ENCODE data around the gene CCDC170.

Gene CCDC170

DNA sequence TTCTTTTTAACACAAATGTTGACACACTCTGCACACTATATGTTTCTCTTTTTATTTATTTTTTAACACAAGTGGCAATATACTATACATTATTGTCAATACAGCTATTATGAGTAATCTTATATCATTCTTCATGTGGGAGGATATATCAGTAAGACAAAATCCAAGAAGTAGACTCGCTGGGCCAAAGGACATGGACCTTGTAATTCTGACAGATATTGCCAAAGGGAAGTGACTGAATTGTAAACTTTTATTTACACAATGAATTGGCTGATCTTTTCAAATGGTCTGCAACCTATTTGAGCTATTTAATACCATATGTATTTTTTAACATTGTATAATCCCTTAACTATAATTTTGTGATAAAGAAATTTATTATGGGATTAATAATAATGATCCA lies 56.0 kb downstream of the CCDC170 start:
- no peak for DNase-seq

DNA sequence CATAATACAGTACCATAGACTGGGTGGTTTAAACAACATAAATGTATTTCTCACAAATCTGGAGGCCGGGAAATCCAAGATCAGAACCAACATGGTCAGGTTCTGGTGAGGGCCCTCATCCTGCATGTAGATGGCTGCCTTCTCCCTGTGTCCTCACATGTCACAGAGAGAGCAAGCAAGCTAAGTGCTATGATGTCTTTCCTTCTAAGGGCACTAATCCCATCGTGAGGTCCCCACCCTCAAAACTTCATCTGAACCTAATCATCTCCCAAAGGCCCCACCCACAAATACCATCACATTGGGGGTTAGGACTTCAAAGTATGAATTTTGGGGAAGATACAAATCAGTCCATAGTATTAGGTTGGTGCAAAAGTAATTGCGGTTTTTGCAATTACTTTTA lies 56.8 kb downstream of the CCDC170 start:
- no peak for DNase-seq

DNA sequence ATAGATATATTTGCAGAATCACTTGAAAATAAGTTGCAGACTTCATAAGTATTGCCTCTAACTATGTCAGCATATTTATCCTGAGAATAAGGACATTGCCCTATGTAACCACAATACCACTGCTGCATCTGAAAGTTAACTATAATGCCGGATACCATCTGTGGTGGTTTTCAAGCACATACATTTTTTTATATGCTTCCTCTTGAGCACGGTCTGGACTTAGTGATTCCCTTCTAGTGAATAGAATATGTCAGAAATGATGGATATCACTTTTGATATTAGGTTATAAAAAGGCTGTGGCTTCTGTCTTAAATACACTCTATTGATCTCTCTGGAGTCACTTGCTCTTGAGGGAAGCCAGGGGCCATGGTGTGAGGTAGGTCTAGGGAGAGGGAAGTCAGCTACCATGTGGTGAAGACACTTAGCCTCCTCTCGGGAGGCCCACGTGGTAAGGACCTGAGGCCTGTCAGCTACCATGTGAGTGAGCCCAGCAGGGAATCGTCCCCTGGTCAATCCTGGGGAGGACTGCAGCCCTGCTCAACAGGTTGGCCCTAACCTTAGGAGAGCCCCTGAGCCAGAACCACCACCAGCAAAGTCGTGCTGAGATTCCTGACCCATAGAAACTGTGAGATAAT lies 57.5 kb downstream of the CCDC170 start:
- DNase-seq = peak in 1 of 5 donors; percentile 44

DNA sequence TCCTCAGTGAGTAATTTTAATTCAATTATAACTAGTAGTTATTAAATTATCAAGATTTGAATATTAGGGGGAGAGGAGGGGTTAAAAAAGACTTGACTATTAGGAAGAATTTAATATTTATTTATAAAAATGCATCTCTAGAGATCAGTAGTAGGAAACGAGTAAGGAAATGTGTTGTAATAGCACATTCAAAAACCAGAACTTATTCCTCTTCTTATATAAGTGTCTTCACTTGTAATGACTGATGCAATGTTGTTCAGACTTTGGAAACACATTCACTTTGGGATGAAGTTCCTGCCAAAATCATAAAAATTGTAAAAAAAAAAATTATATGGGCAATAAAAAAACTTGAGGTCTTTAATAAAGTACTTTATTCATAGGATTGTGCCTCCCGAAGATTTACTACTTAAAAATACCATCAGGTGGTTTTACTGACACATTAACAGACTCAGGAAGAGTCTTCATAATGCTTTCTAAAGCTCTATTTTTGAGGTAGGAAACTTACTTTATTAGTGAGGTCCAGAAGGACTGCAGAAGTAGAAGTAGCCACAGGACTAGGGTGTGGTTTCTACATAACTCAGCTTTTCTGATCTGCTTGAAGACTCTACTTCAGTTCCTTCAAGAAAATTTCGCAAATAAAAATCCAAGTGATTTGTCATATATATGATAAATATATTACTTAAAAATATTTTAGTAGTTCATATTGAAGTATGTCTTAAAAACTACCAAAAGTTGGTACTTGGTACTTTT lies 59.8 kb downstream of the CCDC170 start:
- no peak for DNase-seq

DNA sequence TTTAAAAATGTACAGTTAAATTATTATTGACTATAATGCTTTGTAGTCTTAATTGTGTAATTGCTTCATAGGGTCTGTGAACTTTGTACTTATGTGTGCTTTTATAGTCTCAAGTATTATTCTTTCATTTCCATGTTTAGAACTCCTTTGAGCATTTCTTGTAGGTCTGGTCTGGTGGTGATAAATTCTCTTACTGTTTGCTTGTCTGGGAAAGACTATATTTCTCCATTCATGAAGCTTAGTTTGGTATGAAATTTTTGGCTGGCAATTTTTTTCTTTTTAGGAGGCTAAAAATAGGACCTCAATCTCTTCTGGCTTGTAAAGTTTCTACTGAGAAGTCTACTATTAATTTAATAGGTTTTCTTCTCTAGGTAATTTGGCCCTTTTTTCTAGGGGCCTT lies 67.4 kb downstream of the CCDC170 start:
- DNase-seq = no peak

DNA sequence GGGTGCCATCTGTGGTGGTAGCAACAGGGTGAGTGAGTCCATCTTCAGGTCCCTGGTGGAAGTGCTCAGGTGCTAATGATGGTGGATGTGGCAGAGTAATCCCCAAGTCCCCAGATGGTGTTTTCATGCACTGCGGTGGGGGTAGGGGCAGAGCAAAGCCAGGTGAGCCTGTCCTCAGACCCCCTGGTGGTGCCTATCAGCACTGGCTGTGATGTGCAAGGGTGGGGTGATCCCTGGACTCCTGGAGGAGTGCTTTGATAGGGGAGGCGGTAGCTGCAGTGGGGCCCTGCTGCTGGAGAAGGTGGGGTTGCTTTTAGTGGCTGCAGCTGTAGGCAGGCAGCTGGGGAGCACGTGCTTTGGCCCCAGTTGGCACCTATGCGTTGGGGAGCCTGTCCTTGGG lies 70.8 kb downstream of the CCDC170 start:
- DNase-seq = no peak

DNA sequence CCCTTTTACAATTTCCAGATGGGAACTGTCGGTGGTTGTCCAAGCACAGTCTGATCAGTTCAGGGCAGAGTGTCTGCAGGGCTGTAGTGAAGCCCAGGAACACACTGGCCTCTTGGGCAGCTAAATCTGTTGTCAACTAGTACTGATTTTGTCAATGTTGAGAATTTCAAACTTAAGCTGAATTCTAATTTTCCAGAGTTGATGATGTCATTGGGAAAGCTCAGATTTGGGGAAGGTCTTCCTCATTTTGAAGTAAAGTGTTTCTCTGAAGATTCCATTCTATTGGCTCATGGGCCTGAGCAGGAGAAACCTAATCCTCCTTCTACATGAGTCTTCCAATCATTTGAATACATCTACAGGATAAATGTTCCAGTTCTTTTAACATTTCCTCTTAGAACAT lies 72.1 kb downstream of the CCDC170 start:
- no peak for DNase-seq

DNA sequence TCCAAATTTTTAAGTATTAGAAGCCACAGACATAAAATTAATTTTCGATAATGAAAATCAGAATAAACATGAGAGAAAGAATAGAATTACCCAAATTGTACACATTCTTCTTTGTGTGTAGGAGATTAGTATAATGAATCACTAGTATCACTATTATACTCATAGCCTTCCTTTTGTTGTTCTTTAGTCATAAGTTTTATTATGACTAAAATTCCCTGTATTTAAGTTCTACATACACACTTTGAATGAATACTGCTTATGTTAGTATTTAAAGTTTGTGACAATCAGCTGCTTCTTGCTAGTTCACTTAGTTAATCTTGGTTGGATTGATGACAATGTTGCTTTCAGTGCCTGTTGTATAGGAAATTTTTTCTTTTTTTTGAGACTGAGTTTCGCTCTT lies 72.7 kb downstream of the CCDC170 start:
- peak in 1 of 5 donors; percentile 3 for DNase-seq

DNA sequence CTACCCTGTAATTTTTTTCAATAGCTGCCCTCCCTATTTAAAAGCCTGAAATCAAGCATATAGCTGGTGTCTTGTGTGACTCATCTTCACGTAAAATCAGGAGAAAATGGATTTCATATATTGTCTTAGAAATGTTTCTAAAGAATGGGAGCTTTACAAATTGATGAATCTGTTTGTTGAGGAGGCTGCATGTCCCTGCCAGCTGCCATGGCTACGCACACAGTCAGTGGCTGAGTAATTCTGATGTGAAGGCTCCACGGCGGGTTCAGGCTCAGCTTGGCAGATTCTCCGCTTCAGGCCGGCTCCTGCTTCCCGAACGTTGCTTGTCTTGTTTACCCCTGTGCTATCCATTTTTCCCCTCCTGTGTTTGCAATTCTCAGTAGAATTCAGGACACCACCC lies 82.8 kb downstream of the CCDC170 start:
- DNase-seq = no peak

DNA sequence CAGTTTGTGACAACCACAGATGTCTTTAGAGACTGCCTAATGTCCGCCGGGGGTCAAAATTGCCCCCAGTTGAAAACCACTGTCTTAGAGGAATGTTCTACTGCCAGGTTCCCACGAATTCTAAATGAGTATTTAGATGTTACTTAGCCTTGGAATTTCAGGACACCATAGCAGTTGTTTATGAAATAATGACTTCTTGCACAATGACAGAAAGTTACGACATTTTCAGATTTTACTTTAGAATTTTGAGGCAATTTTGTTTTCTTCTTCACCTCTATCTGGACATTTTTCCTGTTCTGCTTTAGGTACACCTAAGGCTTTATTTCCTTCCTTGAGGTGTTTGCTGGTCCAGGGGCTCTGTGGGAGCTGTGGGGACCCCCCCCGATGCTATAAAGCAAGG lies 83.4 kb downstream of the CCDC170 start:
- no peak for DNase-seq

DNA sequence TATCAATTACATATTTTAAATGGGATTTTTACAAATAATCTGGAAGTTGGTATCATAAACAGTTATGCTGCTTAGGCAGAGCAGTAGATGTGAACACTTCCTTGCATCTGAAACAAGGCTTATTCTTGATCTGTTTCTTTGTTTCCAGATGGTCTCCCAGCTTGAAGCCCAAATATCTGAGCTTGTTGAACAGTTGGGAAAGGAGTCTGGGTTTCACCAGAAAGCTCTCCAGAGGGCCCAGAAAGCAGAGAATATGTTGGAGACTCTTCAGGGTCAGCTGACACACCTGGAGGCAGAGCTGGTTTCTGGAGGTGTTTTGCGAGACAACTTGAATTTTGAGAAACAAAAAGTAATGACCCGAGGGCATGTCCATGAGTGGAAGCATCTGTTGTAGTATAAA lies 91.9 kb downstream of the CCDC170 start:
- DNase-seq = no peak

DNA sequence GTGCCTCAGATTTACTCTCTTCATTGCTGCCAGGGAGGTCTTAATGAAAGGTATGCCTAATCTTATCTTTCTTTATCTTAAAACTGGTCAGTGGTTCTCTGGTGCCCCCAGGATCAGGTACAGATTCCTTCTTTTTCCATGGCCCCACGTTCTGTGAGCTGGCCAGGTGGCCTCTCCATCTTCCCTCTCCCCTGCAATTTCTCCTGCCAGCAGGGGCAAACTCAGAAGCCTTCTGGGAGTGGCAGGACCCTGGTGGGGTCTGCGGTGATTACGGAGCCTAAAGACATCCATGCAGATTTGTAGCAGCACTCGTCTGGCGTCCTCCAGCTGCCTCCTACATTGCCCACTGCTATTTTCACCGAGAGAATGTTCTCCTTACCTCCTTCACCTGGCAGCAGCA lies 95.8 kb downstream of the CCDC170 start:
- no peak for DNase-seq

DNA sequence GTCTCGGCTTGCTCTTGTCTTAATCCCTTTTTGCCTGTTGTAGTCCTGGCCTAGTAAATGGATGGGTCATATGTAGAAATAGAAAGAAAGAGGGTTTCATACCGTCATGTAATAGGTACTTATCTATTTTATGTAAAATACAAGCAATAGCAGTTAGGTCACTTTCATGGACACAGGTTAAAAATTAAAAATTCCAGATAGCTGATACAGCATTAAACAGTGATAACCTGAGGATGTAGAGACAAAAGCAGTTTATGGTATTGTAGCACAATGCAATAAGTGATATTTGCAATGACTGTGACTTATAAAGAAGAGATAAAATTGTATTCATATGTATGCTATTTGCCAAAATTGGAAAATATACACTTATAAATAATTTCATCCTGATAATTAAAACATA lies 96.9 kb downstream of the CCDC170 start:
- DNase-seq = no peak

DNA sequence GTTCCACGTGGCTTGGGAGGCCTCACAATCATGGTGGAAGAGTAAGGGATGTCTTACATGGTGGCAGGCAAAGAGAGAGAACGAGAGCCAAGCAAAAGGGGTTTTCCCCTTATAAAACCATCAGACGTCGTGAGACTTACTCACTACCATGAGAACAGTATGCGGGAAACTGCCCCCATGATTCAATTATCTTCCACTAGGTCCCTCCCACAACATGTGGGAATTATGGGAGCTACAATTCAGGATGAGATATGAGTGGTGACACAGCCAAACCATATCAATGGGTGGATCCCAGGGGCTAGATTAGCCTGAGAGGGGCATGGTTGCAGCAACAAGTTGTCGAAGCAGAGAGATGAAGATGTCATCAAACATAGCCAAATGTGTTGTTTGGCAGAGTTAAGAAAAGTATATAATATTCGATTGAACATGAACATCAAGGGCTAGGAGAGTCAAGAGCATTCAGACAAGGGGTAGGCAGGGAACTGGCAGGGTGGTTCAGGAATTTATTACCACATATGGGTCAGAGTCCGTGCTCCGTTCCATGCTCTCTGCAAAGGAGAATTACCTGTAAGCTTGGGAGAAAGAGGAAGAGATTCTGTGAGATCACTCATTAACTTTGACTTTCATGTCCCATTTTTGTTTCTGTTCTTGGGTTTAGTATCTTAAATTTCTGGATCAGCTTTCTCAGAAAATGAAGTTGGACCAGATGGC lies 98.8 kb downstream of the CCDC170 start:
- no peak for DNase-seq

DNA sequence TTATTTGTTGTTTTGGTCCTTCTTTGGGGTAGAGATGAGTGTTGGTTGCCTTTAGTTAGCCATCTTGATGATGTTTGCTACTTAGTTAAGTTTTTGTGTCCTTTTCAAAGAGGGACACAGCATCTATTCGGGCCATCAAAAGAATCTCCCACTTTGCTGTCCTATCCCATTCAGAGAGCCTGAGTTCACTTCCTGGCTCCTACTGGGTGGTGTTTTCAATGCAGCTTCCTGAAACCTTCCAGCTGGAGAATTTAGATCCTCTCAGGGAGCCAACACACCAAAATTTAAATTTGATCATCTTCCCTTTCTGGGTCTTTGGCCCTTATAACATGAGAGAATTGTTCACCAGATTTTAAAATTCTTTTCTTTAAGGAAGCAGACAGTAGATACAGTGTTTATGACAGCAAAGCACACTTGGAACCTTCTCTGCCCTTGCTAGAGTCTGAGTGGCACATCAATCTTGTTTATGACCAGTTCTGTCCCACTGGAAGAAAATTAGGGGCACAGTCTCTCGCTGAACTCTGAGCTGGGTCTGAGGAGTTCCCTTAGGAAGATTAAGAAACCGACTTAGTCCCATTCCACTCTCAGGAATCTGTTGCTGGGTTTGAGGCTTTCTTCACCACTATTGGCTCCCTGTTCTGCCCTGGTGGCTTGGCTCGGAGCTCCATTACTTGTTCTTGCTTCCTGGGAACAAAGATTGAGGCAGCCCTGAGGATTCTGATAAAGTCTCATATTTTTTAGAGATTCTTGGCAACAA lies 115.5 kb downstream of the CCDC170 start:
- DNase-seq = no peak

DNA sequence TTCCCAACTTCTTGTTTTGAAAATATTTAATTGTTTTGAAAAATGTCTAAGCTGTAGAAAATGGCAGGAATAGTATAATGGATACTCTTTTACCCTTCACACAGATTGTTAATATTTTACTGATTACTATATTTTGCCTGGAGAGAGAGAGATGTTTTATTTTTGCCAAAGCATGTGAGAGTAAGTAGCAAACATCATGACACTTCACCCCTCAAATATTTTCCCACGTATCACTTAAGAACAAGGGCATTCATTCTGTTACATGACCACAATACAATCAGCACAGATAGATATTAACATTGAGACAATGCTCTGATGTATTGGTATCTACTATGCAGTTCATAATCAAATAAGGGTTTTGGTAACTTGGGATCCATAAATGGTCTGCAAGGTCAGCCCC lies 116.5 kb downstream of the CCDC170 start:
- no peak for DNase-seq

DNA sequence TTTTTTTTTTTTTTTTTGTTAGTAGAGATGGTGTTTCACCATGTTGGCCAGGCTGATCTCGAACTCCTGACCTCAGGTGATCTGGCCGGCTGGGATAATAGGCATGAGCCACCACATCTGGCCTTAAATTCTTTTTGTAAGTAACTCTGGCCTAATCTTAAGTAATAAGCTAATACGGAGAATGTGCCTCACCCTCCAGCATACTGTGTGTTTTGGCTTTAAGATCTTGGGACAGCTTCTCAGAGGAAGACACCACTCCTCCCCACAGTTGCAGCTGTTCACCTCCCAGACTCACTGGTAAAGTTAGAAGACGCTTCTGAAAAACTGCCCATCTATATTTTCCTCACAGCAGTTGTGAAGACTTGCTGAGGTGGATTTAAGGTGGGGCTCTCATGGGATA lies 120.8 kb downstream of the CCDC170 start:
- DNase-seq = no peak

DNA sequence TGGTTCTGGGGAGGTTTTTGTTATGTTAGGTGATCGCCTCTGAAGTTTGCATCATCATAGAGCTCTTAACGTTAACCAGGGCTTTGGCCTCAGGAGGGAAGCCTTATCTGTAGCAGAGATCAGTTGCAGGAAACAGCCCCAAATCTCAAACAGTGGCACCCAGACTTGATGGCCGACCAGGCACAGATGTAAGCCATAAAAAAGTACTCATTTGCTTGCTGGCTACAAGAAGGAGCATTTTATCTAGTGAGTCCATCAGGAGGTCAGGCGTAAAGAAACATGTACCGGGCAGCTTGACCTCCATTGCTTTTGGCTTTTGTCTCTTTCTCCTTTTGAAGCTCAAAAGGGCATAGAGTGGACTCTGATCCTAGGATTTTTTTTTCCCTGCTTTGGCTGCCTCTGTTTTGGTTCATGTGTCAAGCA lies 122.3 kb downstream of the CCDC170 start:
- DNase-seq = no peak

DNA sequence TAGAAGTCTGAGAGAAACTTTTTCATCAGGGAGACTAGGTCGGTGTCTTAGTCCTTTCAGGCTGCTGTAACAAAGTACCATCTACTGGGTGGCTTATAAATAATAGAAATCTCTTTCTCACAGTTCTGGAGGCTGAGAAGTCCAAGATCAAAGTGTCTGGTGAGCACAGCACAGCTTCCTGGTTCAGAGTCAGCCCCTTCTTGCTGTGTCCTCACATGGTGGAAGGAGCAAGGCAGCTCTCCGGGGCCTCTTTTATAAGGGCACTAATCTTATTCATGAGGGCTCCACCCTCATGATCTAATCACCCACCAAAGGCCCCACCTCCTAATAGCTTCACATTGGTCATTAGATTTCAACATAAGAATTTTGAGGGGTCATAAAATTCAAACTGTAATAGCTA lies 122.8 kb downstream of the CCDC170 start:
- no peak for DNase-seq

DNA sequence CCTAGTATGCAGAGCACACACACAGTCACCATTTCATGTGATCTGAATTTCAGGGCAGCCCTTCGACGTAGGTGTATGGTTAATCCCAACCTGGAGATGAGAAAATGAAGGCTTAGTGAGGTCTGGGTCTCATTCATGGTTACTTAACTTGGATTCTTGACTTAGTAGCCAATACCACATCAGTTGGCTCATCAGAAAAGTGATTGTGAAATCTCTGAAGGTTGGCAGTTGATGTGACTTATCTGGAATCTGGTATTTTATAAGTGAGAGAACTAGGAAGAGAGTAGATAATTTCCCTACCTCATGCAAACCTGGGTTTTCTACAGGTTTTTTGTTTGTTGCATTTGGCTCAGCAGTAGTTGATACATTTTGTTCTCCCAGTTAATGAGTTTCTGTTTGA lies 123.7 kb downstream of the CCDC170 start:
- DNase-seq = no peak

DNA sequence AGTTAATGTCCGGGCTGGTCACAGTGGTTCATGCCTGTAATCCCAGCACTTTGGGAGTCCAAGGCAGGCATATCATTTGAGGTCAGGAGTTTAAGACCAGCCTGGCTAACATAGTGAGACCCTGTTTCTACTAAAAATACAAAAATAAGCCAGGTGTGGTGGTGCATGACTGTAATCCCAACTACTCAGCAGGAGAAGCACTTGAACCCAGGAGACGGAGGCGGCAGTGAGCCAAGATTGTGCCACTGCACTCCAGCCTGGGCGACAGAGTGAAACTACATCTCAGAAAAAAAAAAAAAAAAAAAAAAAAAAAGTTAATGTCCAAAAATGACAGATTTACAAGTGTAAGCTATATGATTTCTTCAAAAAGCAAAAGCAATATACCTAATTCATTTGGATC lies 124.9 kb downstream of the CCDC170 start:
- no peak for DNase-seq

DNA sequence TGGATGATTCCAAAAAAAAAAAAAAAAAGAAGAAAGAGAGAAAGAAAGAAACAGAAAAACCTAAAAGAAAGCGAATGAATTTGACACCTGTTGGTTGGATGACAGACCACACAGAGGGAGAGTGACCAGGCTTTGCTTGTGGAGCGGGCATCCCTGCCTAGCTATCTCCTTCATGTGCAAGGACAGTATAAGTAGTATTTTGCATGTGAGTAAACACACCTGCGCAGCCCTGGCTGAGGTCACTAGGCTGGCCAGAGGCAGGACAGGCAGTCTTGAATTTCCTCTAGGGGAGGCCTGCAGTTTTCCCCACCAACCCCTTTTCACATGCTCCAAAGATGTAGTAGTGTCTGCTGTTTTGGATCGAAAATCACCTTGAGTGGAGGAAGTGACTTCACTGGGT lies 126.4 kb downstream of the CCDC170 start:
- DNase-seq = no peak

DNA sequence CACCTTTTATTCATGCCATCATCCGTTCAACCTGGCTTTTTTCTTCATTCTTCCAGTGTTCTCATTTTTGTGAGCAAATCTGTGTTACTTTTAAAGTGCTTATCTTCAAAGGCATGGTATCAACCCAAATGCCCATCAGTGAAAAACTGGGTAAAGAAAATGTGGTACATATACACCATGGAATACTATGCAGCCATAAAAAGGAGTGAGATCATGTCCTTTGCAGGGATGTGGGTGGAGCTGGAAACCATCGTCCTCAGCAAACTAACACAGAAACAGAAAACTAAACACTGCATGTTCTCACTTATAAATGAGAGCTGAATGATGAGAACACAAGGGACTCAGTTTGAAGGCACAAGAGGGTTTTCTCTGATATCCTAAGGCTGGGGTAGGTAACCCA lies 130.3 kb downstream of the CCDC170 start:
- no peak for DNase-seq
